ENCODE measurements around the gene LACTB.

LACTB gene

GRCh38 chr15:63122002-63122875 is 578 bp downstream of the LACTB start:
- peak overlapping the region; percentile 69 for H3K4me3 ChIP-seq (ENCODE audit: insufficient read depth, low read depth, low read length)
- no peak overlapping the region for H3K27ac ChIP-seq (ENCODE audit: insufficient read depth, low read depth, low read length, poor library complexity, severe bottlenecking)
- no peaks in the 10 kb centered on the region for H3K9me3 ChIP-seq (ENCODE audit: control insufficient read depth, low read length)
- H3K27me3 ChIP-seq (ENCODE audit: control insufficient read depth, insufficient read depth, low read length, poor library complexity, severe bottlenecking): no peaks in the 10 kb centered on the region
- no peaks in the 10 kb centered on the region for H3K36me3 ChIP-seq (ENCODE audit: control insufficient read depth, insufficient read depth, low read length)
- WGBS, 2 experiments: 1 to 3% methylated on average over 57 to 59 of the region's 59 CpGs
- H3K4me1 ChIP-seq (ENCODE audit: control insufficient read depth, insufficient read depth, low read length): no peaks in the 10 kb centered on the region

GRCh38 chr15:63124506-63124905 is 2.8 kb downstream of the LACTB start:
- Histone ChIP-seq H3K4me1 (ENCODE audit: control insufficient read depth, insufficient read depth, low read length) (no peaks in the 10 kb centered on the region), H3K36me3 (ENCODE audit: control insufficient read depth, insufficient read depth, low read length) (no peaks in the 10 kb centered on the region), H3K9me3 (ENCODE audit: control insufficient read depth, low read length) (no peaks in the 10 kb centered on the region), H3K27ac (ENCODE audit: insufficient read depth, low read depth, low read length, poor library complexity, severe bottlenecking) (no peak overlapping the region), H3K27me3 (ENCODE audit: control insufficient read depth, insufficient read depth, low read length, poor library complexity, severe bottlenecking) (no peaks in the 10 kb centered on the region), H3K4me3 (ENCODE audit: insufficient read depth, low read depth, low read length) (no peak overlapping the region)
- 89 to 91% methylated on average over 9 of the region's 9 CpGs for WGBS, 2 experiments

- Histone ChIP-seq H3K27ac (ENCODE audit: insufficient read depth, low read depth, low read length, poor library complexity, severe bottlenecking) (no peak overlapping the region), H3K9me3 (ENCODE audit: control insufficient read depth, low read length) (no peaks in the 10 kb centered on the region), H3K36me3 (ENCODE audit: control insufficient read depth, insufficient read depth, low read length) (no peaks in the 10 kb centered on the region), H3K27me3 (ENCODE audit: control insufficient read depth, insufficient read depth, low read length, poor library complexity, severe bottlenecking) (no peaks in the 10 kb centered on the region), H3K4me3 (ENCODE audit: insufficient read depth, low read depth, low read length) (no peak overlapping the region), H3K4me1 (ENCODE audit: control insufficient read depth, insufficient read depth, low read length) (no peaks in the 10 kb centered on the region)
- WGBS, 2 experiments: 84 to 91% methylated on average over 3 of the region's 3 CpGs
These were observed 5.1 kb downstream of the LACTB start for GRCh38 chr15:63126726-63127125.

- Histone ChIP-seq H3K27me3 (ENCODE audit: control insufficient read depth, insufficient read depth, low read length, poor library complexity, severe bottlenecking) (no peaks in the 10 kb centered on the region), H3K27ac (ENCODE audit: insufficient read depth, low read depth, low read length, poor library complexity, severe bottlenecking) (no peak overlapping the region), H3K36me3 (ENCODE audit: control insufficient read depth, insufficient read depth, low read length) (no peaks in the 10 kb centered on the region), H3K4me1 (ENCODE audit: control insufficient read depth, insufficient read depth, low read length) (no peaks in the 10 kb centered on the region), H3K9me3 (ENCODE audit: control insufficient read depth, low read length) (no peaks in the 10 kb centered on the region), H3K4me3 (ENCODE audit: insufficient read depth, low read depth, low read length) (no peak overlapping the region)
- WGBS, 2 experiments: 94 to 100% methylated on average over 1 of the region's 1 CpG
These were observed 12.1 kb downstream of the LACTB start for GRCh38 chr15:63133786-63134185.

- no peaks in the 10 kb centered on the region for H3K4me1 ChIP-seq (ENCODE audit: control insufficient read depth, insufficient read depth, low read length)
- H3K4me3 ChIP-seq (ENCODE audit: insufficient read depth, low read depth, low read length): no peak overlapping the region
- H3K27ac ChIP-seq (ENCODE audit: insufficient read depth, low read depth, low read length, poor library complexity, severe bottlenecking): no peak overlapping the region
- H3K36me3 ChIP-seq (ENCODE audit: control insufficient read depth, insufficient read depth, low read length): no peaks in the 10 kb centered on the region
- H3K27me3 ChIP-seq (ENCODE audit: control insufficient read depth, insufficient read depth, low read length, poor library complexity, severe bottlenecking): no peaks in the 10 kb centered on the region
- 89 to 92% methylated on average over 2 of the region's 2 CpGs for WGBS, 2 experiments
- H3K9me3 ChIP-seq (ENCODE audit: control insufficient read depth, low read length): no peaks in the 10 kb centered on the region
These were observed 12.8 kb downstream of the LACTB start for GRCh38 chr15:63134245-63134985.

- H3K36me3 ChIP-seq (ENCODE audit: control insufficient read depth, insufficient read depth, low read length): no peaks in the 10 kb centered on the region
- WGBS, 2 experiments: 92 to 94% methylated on average over 5 of the region's 5 CpGs
- H3K4me1 ChIP-seq (ENCODE audit: control insufficient read depth, insufficient read depth, low read length): no peaks in the 10 kb centered on the region
- no peak overlapping the region for H3K27ac ChIP-seq (ENCODE audit: insufficient read depth, low read depth, low read length, poor library complexity, severe bottlenecking)
- H3K27me3 ChIP-seq (ENCODE audit: control insufficient read depth, insufficient read depth, low read length, poor library complexity, severe bottlenecking): no peaks in the 10 kb centered on the region
- no peak overlapping the region for H3K4me3 ChIP-seq (ENCODE audit: insufficient read depth, low read depth, low read length)
- no peaks in the 10 kb centered on the region for H3K9me3 ChIP-seq (ENCODE audit: control insufficient read depth, low read length)
These were observed 13.6 kb downstream of the LACTB start for GRCh38 chr15:63135281-63135680.

GRCh38 chr15:63135804-63136203 is 14.1 kb downstream of the LACTB start:
- H3K4me1 ChIP-seq (ENCODE audit: control insufficient read depth, insufficient read depth, low read length): no peaks in the 10 kb centered on the region

GRCh38 chr15:63136742-63137141 is 15.1 kb downstream of the LACTB start:
- Histone ChIP-seq H3K4me1 (ENCODE audit: control insufficient read depth, insufficient read depth, low read length) (no peaks in the 10 kb centered on the region), H3K27ac (ENCODE audit: insufficient read depth, low read depth, low read length, poor library complexity, severe bottlenecking) (no peak overlapping the region), H3K4me3 (ENCODE audit: insufficient read depth, low read depth, low read length) (no peak overlapping the region), H3K27me3 (ENCODE audit: control insufficient read depth, insufficient read depth, low read length, poor library complexity, severe bottlenecking) (no peaks in the 10 kb centered on the region), H3K9me3 (ENCODE audit: control insufficient read depth, low read length) (no peaks in the 10 kb centered on the region), H3K36me3 (ENCODE audit: control insufficient read depth, insufficient read depth, low read length) (no peaks in the 10 kb centered on the region)
- 89 to 100% methylated on average over 1 of the region's 2 CpGs for WGBS, 2 experiments

More at GRCh38 chr15:63135804-63136203, 14.1 kb downstream of the LACTB start:
- Histone ChIP-seq H3K4me3 (ENCODE audit: insufficient read depth, low read depth, low read length) (no peak overlapping the region), H3K36me3 (ENCODE audit: control insufficient read depth, insufficient read depth, low read length) (no peaks in the 10 kb centered on the region), H3K27ac (ENCODE audit: insufficient read depth, low read depth, low read length, poor library complexity, severe bottlenecking) (no peak overlapping the region), H3K9me3 (ENCODE audit: control insufficient read depth, low read length) (no peaks in the 10 kb centered on the region), H3K27me3 (ENCODE audit: control insufficient read depth, insufficient read depth, low read length, poor library complexity, severe bottlenecking) (no peaks in the 10 kb centered on the region)
- WGBS, 2 experiments: 88 to 93% methylated on average over 3 of the region's 3 CpGs

- WGBS, 2 experiments: 96 to 100% methylated on average over 2 of the region's 2 CpGs
- H3K36me3 ChIP-seq (ENCODE audit: control insufficient read depth, insufficient read depth, low read length): no peaks in the 10 kb centered on the region
These were observed 19.3 kb downstream of the LACTB start for GRCh38 chr15:63140936-63141335.

GRCh38 chr15:63145426-63145825 is 23.8 kb downstream of the LACTB start:
- WGBS, 2 experiments: 85 to 93% methylated on average over 2 of the region's 2 CpGs
- Histone ChIP-seq H3K4me1 (ENCODE audit: control insufficient read depth, insufficient read depth, low read length) (no peaks in the 10 kb centered on the region), H3K27me3 (ENCODE audit: control insufficient read depth, insufficient read depth, low read length, poor library complexity, severe bottlenecking) (no peaks in the 10 kb centered on the region), H3K9me3 (ENCODE audit: control insufficient read depth, low read length) (no peaks in the 10 kb centered on the region), H3K36me3 (ENCODE audit: control insufficient read depth, insufficient read depth, low read length) (no peaks in the 10 kb centered on the region), H3K27ac (ENCODE audit: insufficient read depth, low read depth, low read length, poor library complexity, severe bottlenecking) (no peak overlapping the region), H3K4me3 (ENCODE audit: insufficient read depth, low read depth, low read length) (no peak overlapping the region)

More at GRCh38 chr15:63140936-63141335, 19.3 kb downstream of the LACTB start:
- Histone ChIP-seq H3K4me3 (ENCODE audit: insufficient read depth, low read depth, low read length) (no peak overlapping the region), H3K27me3 (ENCODE audit: control insufficient read depth, insufficient read depth, low read length, poor library complexity, severe bottlenecking) (no peaks in the 10 kb centered on the region), H3K27ac (ENCODE audit: insufficient read depth, low read depth, low read length, poor library complexity, severe bottlenecking) (no peak overlapping the region), H3K9me3 (ENCODE audit: control insufficient read depth, low read length) (no peaks in the 10 kb centered on the region), H3K4me1 (ENCODE audit: control insufficient read depth, insufficient read depth, low read length) (no peaks in the 10 kb centered on the region)

Data from ectodermal cell (in vitro differentiated cells).